HT-29 (cell line): ENCODE measurements around the gene TFPI. TPM values are rescaled to one million over a fixed set of nuclear protein-coding genes. Genes with fewer than 3 reads are reported as not detected.

Experiments
- DNase-seq: peaks from one replicate; pipeline ENCODE4 v3.0.0-alpha.2; 2015; ENCODE audit warnings: low spot score
- total RNA-seq: library from RNA; depleted of rRNA; stranded (reverse); fragments of >200 nt; shearing (Covaris generic); gene quantifications from 2 replicates; pipeline ENCODE4 v1.2.3, GENCODE V29; 2014

Gene TFPI
- total RNA-seq, 1 experiment from 2014 or later = 30.4 TPM

DNA sequence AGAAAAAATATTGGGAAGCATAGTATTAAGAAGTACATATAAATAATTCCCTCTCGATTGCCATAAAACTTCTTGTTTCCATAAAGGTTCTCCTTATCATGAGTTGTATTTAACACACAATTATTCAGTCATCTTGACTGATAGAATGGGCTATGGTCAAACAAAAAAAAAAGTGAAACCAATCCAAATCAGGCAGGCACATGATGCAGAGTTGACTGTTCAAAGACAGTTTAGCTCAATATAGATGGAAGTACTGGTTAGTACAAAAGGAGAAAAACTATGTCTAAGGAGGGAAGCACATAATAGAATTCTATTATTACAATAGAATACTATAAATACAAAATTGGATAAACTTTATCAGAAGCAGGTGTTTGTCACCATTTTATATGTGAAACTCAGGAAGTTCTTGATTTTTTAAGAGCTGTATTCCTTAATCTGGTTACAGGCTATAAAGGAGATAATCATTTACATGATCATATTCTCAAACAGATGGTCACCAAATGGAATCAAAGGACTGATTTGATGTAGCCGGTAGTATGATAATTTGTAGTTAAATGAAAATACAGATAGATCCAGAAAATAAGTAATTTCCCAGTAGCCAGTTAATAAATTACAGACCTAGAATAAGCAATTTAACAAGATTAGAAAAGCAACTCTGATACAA lies 88.0 kb downstream of the TFPI start:
- DNase-seq = no peak

DNA sequence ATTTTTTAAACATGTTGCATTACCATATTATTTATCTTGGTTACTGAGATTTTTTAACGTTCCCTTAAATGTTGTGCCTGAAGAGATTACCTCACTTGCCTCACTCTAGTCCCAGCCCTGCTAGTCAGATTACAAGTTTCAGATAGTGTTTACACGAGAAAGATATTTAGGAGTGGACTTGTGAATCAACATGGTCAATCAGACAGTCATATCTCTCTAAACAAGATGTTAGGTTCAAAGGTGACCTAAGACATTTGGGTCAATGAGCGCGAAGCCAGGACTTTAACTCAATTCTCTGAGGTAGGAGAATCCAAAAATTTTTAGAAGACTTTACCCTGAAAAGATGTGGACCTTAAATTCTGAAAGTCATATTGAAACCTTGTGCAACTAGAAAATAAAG lies 91.4 kb downstream of the TFPI start:
- no peak for DNase-seq

DNA sequence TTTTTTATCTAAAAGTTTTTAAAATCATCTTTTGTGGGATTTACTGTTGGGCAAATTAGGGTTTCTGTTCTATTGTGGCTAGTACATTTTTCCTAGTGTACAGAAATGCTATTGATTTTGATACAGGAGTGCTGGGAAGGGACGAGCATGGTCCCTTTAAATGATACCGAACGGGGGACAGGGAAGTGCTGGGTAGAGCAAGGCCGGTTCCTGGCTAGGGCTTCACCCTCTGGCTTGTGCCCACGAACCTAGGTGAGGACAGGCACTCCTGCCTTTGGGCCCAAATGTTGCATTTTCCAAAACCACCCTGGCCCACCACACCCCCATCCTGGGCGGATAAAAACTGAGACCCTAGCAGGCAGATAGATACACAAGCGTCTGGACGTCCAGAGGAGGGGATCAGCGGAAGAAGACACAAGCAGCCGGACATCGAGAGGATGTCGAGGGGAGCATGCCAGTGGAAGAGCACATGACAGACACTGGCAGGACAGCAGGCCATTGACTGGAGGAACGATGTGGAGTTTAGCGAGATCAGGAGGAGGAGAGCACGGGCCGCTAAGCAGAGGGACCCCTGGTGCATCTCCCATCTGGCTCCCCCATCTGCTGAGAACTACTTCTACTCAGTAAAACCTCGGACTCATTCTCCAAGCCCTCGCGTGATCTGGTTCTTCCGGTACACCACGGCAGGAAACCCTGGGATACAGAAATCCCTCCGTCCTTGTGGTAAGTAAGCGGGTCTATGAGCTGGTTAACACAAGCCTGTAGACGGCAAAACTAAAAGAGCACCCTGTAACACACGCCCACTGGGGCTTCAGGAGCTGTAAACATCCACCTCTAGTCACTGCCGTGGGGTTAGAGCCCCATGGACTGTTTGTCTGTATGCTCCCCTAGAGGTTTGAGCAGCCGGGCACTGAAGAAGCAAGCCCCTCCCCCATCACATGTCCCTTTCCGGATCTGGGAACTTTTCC lies 92.7 kb downstream of the TFPI start:
- no peak for DNase-seq

DNA sequence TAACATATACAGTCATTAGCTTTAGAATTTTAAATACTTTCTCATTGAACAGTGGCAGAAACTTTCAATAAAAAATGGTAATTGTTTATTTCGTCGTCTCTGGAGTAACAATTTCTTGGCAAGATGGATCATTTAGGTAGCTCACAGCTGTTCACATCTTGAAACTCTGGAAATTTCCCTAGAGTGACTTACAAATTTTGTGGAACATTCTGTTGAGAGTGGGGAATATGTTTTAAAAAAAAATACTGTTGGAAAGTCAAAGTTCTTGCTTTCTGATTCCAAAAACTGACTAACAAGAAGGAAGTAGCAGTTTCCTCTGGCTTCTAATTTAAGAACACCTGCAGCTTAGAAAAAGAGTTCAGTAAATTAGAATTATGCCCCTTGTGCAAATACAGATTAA lies 95.0 kb downstream of the TFPI start:
- DNase-seq = no peak

DNA sequence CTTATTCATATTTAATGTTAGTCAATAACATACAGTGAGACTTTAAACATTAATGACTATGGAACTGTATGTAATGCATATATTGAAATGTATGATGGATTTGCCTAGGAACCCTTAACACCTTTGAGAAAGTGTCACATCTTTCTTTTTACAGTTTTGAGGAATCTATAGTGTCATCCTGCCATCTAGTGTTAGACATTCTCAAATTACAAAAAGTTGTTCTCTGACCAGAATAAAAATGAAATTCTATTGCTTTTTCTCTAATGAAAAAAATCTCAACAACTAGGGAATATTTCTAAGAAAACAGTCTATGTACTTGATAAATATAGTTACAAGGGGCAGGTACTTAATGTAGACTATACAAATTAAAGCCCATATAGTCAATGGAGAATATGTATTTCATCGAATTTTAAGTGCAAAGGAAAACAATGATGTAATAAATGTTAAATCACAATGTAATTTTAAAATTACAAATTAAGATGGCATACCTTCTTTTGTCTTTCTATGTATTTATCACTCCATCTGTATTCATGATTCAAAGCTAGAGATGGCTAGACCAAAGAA lies 101.1 kb downstream of the TFPI start:
- peak; percentile 59 for DNase-seq

DNA sequence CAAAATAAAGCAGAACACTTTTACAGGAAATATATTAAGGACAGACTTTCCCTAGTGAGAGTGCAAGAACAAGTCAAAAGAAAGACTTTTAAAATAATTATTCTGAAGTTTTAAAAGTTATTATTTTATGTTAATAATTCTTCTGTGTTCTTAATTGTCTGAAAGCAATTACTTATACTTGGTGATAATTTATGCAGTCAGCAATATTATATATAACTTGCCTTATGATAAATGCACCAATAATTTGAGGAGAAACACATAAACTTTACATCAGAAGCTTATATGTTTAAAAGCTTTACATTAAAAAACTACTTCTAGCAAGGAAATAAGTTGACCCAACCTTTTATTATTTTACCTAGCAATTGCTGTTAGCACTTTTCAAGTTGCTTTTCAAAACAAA lies 102.7 kb downstream of the TFPI start:
- DNase-seq = no peak

DNA sequence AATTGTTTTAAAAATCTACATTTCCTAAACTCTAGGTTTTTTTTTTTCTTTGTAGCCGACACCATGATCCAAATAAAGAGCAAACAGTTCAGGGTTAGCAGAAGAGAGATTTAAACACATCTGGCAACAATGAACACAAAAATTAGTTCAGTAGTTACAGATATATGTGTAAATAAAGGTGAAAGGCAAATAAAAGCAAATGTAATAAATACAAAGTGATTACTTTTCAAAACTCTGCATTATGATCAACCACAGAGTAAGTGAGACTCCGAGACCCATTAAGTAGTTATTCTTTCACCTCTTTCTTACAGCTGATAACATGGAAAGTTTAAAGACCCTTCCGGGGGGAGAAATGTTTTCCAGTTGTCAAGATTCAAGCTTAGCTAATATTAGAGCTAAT lies 106.9 kb downstream of the TFPI start:
- no peak for DNase-seq

DNA sequence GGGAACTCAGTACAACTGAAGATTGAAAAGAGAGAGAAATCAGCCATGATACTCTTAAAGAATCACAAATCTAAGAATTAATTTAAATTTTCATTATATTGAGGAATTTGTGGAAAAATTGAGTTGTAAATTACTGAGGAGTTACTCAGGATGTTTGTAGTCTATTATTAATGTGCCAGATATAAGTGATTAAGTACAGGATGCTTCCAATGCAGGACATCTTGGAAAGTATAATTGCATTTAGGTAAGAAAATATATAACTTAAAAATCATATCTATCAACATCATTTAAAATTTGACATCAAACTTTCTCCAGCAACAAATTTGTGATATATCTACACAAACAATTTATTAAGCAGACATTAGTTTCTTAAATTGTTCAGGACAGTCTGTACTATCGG lies 107.5 kb downstream of the TFPI start:
- DNase-seq = no peak

DNA sequence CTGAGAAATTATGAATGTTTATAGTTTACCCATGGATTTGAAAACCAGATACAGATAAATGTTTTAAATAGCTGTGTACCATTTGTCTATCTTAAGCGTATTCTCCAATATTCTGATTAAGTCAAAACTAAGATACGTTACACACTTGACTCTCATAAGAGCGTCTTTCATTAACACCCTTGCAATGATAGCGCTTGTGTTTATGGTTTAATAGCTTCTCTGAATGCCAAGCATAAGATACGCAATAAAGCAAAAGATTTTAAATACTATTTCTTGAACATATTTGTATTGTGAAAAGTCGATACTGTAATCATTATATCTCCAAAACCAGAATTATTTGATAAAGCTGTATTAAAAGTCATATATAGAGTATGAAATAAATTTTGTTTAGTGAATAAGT lies 109.2 kb downstream of the TFPI start:
- no peak for DNase-seq

DNA sequence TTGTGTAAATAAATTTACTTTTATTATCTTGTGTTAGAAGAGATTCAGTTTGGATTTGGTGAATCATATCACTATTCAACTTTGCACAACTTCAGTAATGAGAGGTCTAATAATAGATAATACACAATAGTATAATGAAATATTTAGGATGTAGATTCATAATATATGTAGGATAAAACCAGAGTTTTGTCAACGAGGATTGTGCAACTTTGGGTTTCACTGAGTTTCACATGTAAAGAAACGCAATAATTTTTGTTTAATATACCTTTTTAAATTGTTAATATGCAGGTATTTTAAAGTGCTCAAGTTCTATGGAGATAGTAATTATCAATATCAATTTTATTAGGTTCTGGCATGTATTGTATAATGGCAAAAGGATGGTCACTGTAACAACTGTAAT lies 111.5 kb downstream of the TFPI start:
- DNase-seq = no peak

DNA sequence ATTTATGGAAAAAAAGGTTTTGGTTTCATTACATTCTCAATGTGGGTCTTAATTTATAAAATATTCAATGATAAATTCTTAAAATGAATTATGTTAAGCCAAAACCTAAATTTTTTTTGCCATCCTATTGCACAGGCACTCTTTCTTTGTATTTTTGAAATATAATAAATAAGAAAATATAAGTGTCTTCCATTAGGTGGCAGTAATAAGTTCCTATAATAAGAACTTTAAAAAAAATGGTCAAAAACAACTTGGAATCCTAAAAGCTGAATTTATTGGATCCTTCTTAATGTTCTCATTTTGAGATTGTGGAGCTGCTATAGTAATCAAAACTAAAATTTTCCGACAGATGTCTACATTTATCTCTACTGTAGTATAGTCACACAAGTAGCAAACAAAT lies 111.9 kb downstream of the TFPI start:
- DNase-seq = peak; percentile 14

DNA sequence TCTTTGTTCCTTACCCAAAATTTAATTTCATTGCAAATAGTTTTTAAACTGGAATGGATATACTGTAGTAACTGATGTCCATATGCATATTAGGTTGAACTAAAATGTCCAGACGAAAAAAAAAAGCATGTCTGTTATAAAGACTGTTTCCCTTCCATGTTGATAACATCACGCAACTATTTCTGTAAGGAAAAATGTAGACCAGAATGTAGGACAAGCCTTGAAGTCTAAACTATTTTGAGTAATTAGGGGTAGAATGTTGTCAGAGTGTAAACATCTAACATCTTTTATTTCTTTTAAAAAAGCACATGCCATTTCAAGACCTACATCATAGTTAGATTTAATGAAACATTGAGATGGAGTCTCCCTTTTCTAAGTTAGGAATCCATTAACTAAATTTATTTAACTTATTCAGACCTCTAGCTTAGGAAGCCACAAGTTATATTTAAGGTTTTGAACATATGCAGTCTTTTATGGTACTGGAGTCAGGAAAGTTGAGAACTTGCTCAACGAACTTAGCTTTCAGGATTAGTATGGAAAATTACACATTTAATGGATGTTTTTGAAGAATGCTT lies 114.0 kb downstream of the TFPI start:
- no peak for DNase-seq

DNA sequence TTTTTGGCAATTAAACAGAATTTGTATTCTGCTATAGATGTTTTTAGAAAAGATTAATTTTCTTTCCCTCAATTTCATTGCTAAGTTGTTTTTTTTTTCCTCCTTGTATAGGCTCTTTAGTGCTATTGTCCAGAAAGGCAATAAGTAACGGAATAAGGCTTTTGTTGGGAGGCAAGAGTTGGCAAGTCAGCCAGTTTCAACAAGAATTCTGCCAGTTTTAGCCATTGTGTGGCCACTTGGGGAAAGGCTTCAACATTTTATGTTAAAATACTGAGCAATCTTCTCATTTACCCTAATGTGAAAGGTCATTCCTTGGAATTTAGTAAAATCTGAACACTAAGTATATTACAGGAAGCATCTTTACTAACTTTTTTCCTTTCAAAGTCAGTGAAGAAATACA lies 115.8 kb downstream of the TFPI start:
- no peak for DNase-seq

DNA sequence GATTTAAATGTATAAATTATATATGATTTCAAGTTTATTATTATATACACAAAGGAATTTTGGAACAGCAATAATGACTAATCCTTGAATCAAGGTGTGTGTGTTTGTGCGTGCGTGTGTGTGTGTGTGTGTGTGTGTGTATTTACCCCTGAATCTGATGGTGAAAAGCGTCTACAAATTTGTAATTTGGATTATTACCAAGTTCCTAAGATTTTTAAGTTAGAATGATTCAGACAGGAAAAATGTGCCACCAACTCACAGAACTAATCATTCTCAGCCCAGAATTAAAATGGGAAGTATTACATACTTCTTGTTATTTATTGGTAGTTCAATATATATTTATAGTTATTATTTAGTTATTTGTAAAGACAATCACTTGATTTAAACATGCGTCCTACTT lies 118.5 kb downstream of the TFPI start:
- DNase-seq = no peak

DNA sequence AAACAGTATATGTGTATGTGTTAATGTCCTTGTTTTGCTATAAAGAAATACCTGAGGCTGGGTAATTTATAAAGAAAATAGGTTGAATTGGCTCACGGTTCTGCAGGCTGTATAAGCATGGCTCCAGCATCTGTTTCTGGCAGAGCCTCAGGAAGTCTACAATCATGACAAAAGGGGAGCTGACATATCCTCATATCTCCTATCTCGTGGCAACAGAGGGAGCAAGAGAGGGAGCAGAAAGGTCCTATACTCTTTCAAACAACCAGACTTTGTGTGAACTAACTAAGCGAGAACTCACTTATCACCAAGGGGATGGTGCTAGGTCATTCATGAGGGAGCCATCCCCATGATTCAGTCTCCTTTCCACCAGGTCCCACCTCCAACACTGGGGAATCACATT lies 119.2 kb downstream of the TFPI start:
- DNase-seq = no peak

DNA sequence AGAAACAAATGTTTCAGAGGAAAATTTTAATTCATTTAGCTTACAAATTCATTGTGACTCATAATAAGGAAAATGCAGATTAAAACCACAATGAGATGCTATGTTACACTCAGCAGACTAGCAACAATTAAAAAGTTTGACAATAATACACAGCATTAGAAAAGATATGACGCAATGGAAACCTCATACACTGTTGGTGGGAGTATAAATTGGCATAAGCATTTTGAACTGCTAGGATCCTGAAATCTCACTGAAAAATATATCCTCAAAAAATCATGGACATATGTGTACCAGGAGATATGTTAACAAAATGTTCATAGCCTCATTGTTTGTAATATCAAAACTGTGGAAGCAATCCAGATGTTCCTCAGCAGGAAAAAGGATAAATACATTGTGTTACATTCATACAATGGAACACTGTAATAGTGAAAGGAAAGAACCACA lies 119.9 kb downstream of the TFPI start:
- DNase-seq = no peak

DNA sequence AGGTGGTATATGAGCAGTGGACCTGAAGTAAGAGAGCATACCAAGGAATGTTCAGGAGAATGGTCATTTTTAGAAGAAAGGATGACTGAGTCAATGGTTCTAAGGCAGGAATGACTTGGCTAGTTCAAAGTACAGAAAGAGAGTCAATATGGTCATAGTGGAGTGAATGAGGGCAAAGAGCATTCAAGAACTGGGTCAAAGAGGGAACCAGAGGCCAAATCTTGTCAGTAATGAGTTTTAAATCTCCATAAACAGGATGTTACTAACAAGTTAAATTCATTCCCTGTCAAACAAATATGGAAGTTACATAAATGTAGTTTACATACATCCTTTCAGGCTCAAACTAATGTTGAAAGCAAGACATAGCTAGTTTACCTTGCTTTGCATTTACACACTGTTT lies 122.3 kb downstream of the TFPI start:
- no peak for DNase-seq

DNA sequence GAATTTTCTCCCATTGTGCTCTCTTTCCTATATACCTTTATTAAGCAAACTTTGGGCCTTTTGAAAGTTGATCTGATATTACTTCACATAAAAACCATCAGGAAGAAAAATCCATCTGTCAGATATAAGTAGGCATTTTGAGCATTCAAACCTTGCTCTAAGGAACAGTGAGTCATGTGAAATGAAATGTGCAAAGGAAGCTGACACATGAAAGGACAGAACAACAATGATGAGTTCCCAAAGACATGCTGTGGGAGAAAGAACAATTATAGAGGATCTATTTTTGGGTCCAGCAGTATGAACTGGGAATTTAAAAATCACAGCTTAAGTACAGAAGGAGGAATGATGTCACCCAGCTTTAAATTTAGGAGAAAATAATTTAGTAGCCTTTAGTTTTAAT lies 124.2 kb downstream of the TFPI start:
- no peak for DNase-seq

DNA sequence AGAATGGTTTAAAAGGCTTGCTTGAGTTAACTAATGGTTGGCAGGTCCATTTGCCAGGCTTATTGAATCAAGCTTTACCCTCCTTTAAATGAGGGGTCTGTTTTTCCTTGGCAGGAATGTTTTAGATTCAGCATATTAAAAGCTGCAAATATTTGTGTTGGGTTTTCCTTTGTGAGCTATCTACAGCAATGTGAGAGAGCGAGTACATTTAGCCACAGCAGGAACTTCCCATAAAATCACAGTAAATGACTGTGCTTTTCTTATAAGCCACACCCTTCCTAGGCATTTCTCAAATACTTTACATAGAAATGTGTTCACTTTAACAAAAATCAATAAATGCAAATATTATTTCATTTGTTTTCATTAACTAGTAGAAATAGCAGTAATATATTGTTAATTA lies 130.1 kb downstream of the TFPI start:
- no peak for DNase-seq

DNA sequence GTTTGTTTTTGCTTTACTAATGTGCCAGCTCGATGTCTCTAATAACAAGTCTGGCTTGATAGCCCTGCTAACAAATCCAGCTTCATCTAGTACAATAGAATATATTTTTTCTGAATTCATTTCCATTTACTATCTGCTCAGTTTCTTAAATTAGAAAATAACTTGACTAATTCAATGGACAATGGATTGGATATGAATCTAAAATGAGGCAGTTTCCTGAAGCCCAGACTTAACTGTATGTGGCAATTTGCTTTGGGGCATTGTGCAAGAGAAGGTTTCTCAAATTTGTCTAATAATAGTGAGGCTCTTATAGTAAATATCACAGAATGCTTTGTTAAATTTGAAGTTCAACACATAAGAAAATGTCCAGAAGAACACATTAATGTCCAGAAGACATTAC lies 132.0 kb downstream of the TFPI start:
- DNase-seq = no peak

DNA sequence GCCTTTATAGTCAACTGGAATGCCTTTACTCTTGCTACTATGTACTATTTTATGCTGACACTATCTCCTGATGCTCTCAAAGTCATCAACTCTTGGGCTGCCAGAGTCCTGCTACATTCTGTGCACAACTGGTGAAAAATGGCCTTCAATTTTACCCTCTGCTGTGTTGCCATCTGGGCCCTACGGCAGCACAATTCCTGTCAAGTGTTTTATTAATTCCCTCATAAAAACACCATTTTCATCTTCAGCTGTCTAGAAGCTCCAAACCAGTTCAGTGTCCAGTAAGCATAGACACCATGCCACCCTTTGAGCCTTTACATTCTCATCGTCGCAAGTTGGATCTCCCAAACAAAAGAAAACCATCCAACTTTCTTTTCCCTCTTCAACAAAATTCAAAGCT lies 132.7 kb downstream of the TFPI start:
- no peak for DNase-seq

DNA sequence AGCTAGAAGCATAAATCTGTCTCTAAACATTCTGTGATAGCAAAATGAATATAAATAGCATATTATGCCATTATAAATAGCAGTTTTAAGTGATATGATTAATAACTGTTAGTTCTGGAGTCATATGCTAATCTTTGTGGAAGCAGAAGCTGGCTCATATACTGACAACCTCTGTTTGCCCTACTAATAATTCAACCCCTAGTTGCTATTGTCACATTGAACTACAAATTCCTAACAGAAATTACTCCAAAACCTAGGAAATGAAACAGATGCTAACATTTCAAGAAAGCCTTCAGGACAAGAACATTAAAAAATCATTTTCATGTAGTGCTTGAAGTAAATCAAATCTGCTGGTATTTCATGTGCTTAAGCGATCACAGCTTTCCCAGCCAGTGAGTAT lies 134.4 kb downstream of the TFPI start:
- DNase-seq = no peak
